HG02588 (cell line): ENCODE measurements around the gene PDE4B.
A peak's percentile ranks its signal among the peaks of the same experiment; 100 is the strongest.

Source experiments
- ATAC-seq: cut with Tn5 transposase; IDR thresholded peaks from one replicate; pipeline ENCODE4 v1.9.1; 2021; ENCODE audit warnings: mild to moderate bottlenecking, moderate library complexity; ENCODE audit not compliant: unreplicated experiment

PDE4B gene

GRCh38 chr1:65880611-65881010 lies 87.9 kb downstream of the PDE4B start:
- no peak for ATAC-seq

GRCh38 chr1:65881067-65881594 lies 88.4 kb downstream of the PDE4B start:
- no peak for ATAC-seq

GRCh38 chr1:65882076-65882475 lies 89.4 kb downstream of the PDE4B start:
- no peak for ATAC-seq

- no peak for ATAC-seq
These were observed 96.7 kb downstream of the PDE4B start for GRCh38 chr1:65889441-65889840.

- no peak for ATAC-seq
These were observed 97.6 kb downstream of the PDE4B start for GRCh38 chr1:65890201-65890843.

- ATAC-seq = peak; percentile 88
These were observed 102.3 kb downstream of the PDE4B start for GRCh38 chr1:65894738-65895605.

GRCh38 chr1:65896721-65897120 lies 104.0 kb downstream of the PDE4B start:
- ATAC-seq = no peak

- ATAC-seq = no peak
These were observed 104.8 kb downstream of the PDE4B start for GRCh38 chr1:65897485-65897884.

- ATAC-seq = no peak
These were observed 112.0 kb downstream of the PDE4B start for GRCh38 chr1:65904681-65905083.

- no peak for ATAC-seq
These were observed 117.7 kb downstream of the PDE4B start for GRCh38 chr1:65910432-65910831.

GRCh38 chr1:65911679-65912078 lies 119.0 kb downstream of the PDE4B start:
- ATAC-seq = no peak

GRCh38 chr1:65918564-65918963 lies 125.9 kb downstream of the PDE4B start:
- no peak for ATAC-seq

GRCh38 chr1:65921446-65921845 lies 128.8 kb downstream of the PDE4B start:
- no peak for ATAC-seq

GRCh38 chr1:65924471-65924870 lies 131.8 kb downstream of the PDE4B start:
- ATAC-seq = no peak

GRCh38 chr1:65938506-65938905 lies 145.8 kb downstream of the PDE4B start:
- ATAC-seq = no peak

- ATAC-seq = no peak
These were observed 146.5 kb downstream of the PDE4B start for GRCh38 chr1:65939191-65939590.

GRCh38 chr1:65939636-65940035 lies 146.9 kb downstream of the PDE4B start:
- no peak for ATAC-seq

- no peak for ATAC-seq
These were observed 147.4 kb downstream of the PDE4B start for GRCh38 chr1:65940126-65940525.

GRCh38 chr1:65942476-65942875 lies 149.8 kb downstream of the PDE4B start:
- no peak for ATAC-seq

- no peak for ATAC-seq
These were observed 153.7 kb downstream of the PDE4B start for GRCh38 chr1:65946376-65946775.

- no peak for ATAC-seq
These were observed 154.3 kb downstream of the PDE4B start for GRCh38 chr1:65946960-65947359.

- ATAC-seq = no peak
These were observed 156.0 kb downstream of the PDE4B start for GRCh38 chr1:65948609-65949229.
